CD14-positive monocyte (primary cell): Measurements from ENCODE around the gene MRPL43. TPM values are rescaled to one million over a fixed set of nuclear protein-coding genes. Genes with fewer than 3 reads are reported as not detected.
A peak's percentile ranks its signal among the peaks of the same experiment; 100 is the strongest.

ENCODE experiments used
- DNase-seq, 3 donors: peaks; one replicate each; pipeline ENCODE4 v3.0.0-alpha.2; 2011 to 2022
- H2AFZ ChIP-seq: 2 replicates; pipeline ENCODE4 v1.6.0; 2012; ENCODE audit warnings: mild to moderate bottlenecking, low read depth, low read length, inconsistent platforms; ENCODE audit not compliant: insufficient read depth, poor library complexity, severe bottlenecking
- H3K27ac ChIP-seq, 2 donors: 1 replicate in 1 of 2; 2 replicates in 1 of 2; pipeline ENCODE4 v1.5.1; 2012 to 2013; ENCODE audit warnings: low read length in 2 of 2, control low read depth in 1 of 2, inconsistent platforms in 1 of 2, low read depth in 1 of 2, mild to moderate bottlenecking in 1 of 2
- H3K27me3 ChIP-seq, 2 donors: one replicate each; pipeline versions ENCODE4 v1.6.0 to v1.6.1; 2011 to 2013; ENCODE audit warnings: low read length in 2 of 2; ENCODE audit not compliant: control insufficient read depth in 2 of 2, insufficient read depth in 2 of 2
- H3K36me3 ChIP-seq, 2 donors: replicated peaks in 1 of 2; 1 replicate in 1 of 2; 2 replicates in 1 of 2; pipeline versions ENCODE4 v1.5.1 to v1.6.1; 2012 to 2013; ENCODE audit warnings: low read length in 2 of 2, control low read depth in 1 of 2, inconsistent platforms in 1 of 2, mild to moderate bottlenecking in 1 of 2; ENCODE audit not compliant: insufficient read depth in 2 of 2, control insufficient read depth in 1 of 2
- H3K4me1 ChIP-seq, 2 donors: 1 replicate in 1 of 2; 2 replicates in 1 of 2; pipeline versions ENCODE4 v1.5.1 to v1.6.1; 2012 to 2013; ENCODE audit warnings: low read length in 2 of 2, control low read depth in 1 of 2, inconsistent platforms in 1 of 2, mild to moderate bottlenecking in 1 of 2, moderate library complexity in 1 of 2; ENCODE audit not compliant: insufficient read depth in 2 of 2, control insufficient read depth in 1 of 2
- H3K4me2 ChIP-seq: replicated peaks from 2 replicates; pipeline ENCODE3; 2012; ENCODE audit warnings: low read length, moderate library complexity, mild to moderate bottlenecking; ENCODE audit not compliant: poor library complexity, severe bottlenecking; ENCODE audit errors: extremely low read depth
- H3K4me3 ChIP-seq, 3 experiments: fragments of 200-600 bp in 1 of 3; sonication (generic) in 1 of 3; replicated peaks in 1 of 3; 1 replicate in 2 of 3; 2 replicates in 1 of 3; pipeline ENCODE4 v1.5.1; 2011 to 2013; ENCODE audit warnings: low read length in 3 of 3, mild to moderate bottlenecking in 3 of 3, control low read depth in 2 of 3, low read depth in 2 of 3, inconsistent platforms in 1 of 3, moderate library complexity in 1 of 3
- H3K79me2 ChIP-seq: 2 replicates; pipeline ENCODE4 v1.6.0; 2012; ENCODE audit warnings: mild to moderate bottlenecking, control low read depth, inconsistent platforms, low read length, moderate library complexity; ENCODE audit not compliant: insufficient read depth
- H3K9ac ChIP-seq: 2 replicates; pipeline ENCODE4 v1.6.0; 2017; ENCODE audit warnings: low read length, mild to moderate bottlenecking; ENCODE audit not compliant: insufficient read depth, poor library complexity, severe bottlenecking
- H3K9me3 ChIP-seq, 2 donors: replicated peaks in 1 of 2; 1 replicate in 1 of 2; 2 replicates in 1 of 2; pipeline versions ENCODE4 v1.5.1 to v1.6.1; 2012 to 2013; ENCODE audit warnings: low read length in 2 of 2, control low read depth in 1 of 2; ENCODE audit not compliant: control insufficient read depth in 1 of 2, insufficient read depth in 1 of 2
- H4K20me1 ChIP-seq: 2 replicates; pipeline ENCODE4 v1.6.0; 2012; ENCODE audit warnings: mild to moderate bottlenecking, low read length, control low read depth, moderate library complexity; ENCODE audit not compliant: insufficient read depth
- H3K27ac Mint-ChIP-seq, 7 donors: one replicate each; pipeline ENCODE4 v1.8.0; 2020; ENCODE audit warnings: mild to moderate bottlenecking in 7 of 7, mixed read lengths in 7 of 7, moderate library complexity in 6 of 7, inconsistent platforms in 2 of 7
- H3K27me3 Mint-ChIP-seq, 3 donors: one replicate each; pipeline ENCODE4 v1.8.0; 2021 to 2022; ENCODE audit warnings: low read depth in 3 of 3, mild to moderate bottlenecking in 3 of 3, mixed read lengths in 3 of 3, moderate library complexity in 3 of 3, inconsistent platforms in 1 of 3
- H3K36me3 Mint-ChIP-seq, 2 donors: one replicate each; pipeline ENCODE4 v1.8.0; 2020; ENCODE audit warnings: mixed read lengths in 2 of 2, inconsistent platforms in 1 of 2, mild to moderate bottlenecking in 1 of 2
- H3K4me1 Mint-ChIP-seq: one replicate; pipeline ENCODE4 v1.8.0; 2020; ENCODE audit warnings: mild to moderate bottlenecking, mixed read lengths
- H3K4me3 Mint-ChIP-seq, 2 donors: one replicate each; pipeline ENCODE4 v1.8.0; 2020; ENCODE audit warnings: mild to moderate bottlenecking in 2 of 2, mixed read lengths in 2 of 2, moderate library complexity in 1 of 2
- H3K9me3 Mint-ChIP-seq, 7 donors: one replicate each; pipeline ENCODE4 v1.8.0; 2020 to 2022; ENCODE audit warnings: mixed read lengths in 7 of 7, mild to moderate bottlenecking in 6 of 7, moderate library complexity in 6 of 7, inconsistent platforms in 2 of 7
- CTCF ChIP-seq: fragments of 200-600 bp; IDR thresholded peaks from one replicate; pipeline ENCODE4 v1.8.0; 2022; ENCODE audit warnings: antibody characterized with exemption, mild to moderate bottlenecking
- WGBS: methylation state at CpG from one replicate; pipeline ENCODE4 v1.1.5; 2013; ENCODE audit warnings: missing lambda C conversion rate; ENCODE audit not compliant: insufficient coverage; 5-methylcytosine and 5-hydroxymethylcytosine counted together
- intact Hi-C, 2 donors: fragments of 100-400 bp; cut with micrococcal nuclease; formaldehyde crosslinking; loops; one replicate each; pipeline versions ENCODE4 v1.15.0 to v1.15.1; 2023
- polyA plus RNA-seq, 3 donors: library from polyadenylated mRNA; depleted of rRNA in 1 of 3; unstranded in 2 of 3; stranded (reverse) in 1 of 3; fragments of 300-500 nt in 2 of 3; fragments of >200 nt in 1 of 3; fragmentation: Illumina TruSeq in 2 of 3; gene quantifications; 1 replicate in 2 of 3; 2 replicates in 1 of 3; pipeline ENCODE4 v1.2.3, GENCODE V29; 2012 to 2021

MRPL43 gene
- polyA plus RNA-seq, 3 donors, result 69.5 to 123 (median 98.0) TPM

GRCh38 chr10:101028446-101029337, 41.4 kb upstream of the MRPL43 start:
- intact Hi-C loops, result no loop called here
- H3K9ac ChIP-seq, result no peak overlapping the region
- peak overlapping the region in 5 of 7 donors; percentile 35 to 63 (median 47) for H3K27ac Mint-ChIP-seq

More at GRCh38 chr10:101028446-101029337, 41.4 kb upstream of the MRPL43 start:
- Histone ChIP-seq H4K20me1 (no peaks in the 10 kb centered on the region), H3K36me3 (no peaks in the 10 kb centered on the region), H3K4me1 (peaks cover 44 to 61% of the 10 kb centered on the region in 2 donors), H3K4me3 (no peak overlapping the region), H2AFZ (no peak overlapping the region), H3K27me3 (no peaks in the 10 kb centered on the region), H3K27ac (peak overlapping the region; percentile 5 to 30), H3K4me2 (no peak overlapping the region), H3K79me2 (peaks cover 7% of the 10 kb centered on the region), H3K9me3 (no peaks in the 10 kb centered on the region)
- Mint-ChIP-seq H3K4me3 (no peak overlapping the region), H3K27me3 (peaks cover 2 to 10% (median 6%) of the 10 kb centered on the region in 3 donors), H3K9me3 (peaks cover 0 to 1% (median 0%) of the 10 kb centered on the region in 7 donors), H3K36me3 (peaks cover 0 to 2% of the 10 kb centered on the region in 2 donors), H3K4me1 (peaks cover 55% of the 10 kb centered on the region)
- no peak for TF ChIP-seq CTCF
- WGBS, result 50% methylated on average over 2 of the region's 7 CpGs
- DNase-seq, result peak; percentile 60 to 88 (median 69)
